Measurements from ENCODE around the gene PRRG3.

PRRG3 gene

GRCh38 chrX:151746502-151746901, 51.2 kb downstream of the PRRG3 start:
- DNase-seq, result no peak

GRCh38 chrX:151750511-151750910, 55.3 kb downstream of the PRRG3 start:
- no peak for DNase-seq

DNA sequence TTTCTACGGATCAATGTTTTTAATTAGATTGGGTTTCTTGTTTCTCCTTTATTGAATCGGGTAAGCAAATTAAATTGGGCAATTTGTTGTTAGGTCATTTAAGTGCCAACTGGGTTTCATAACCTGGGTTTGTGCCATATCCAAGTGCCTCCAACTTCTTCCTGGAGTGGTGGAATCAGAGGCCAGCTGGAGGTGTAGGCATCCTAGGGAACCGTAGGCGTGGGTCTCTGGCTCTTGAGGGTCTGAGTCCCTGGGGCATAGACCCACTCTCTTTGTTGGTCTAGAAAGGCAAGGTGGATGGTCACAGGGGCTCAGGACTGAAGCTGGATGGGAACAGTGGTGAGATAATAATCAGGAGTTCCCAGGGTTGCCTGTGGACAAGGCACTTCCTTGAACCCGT, 57.6 kb downstream of the PRRG3 start:
- no peak for DNase-seq

- DNase-seq, result peak; percentile 79
These were observed 58.2 kb downstream of the PRRG3 start for GRCh38 chrX:151753313-151754046.

- no peak for DNase-seq
These were observed 58.8 kb downstream of the PRRG3 start for GRCh38 chrX:151754047-151754429.

DNA sequence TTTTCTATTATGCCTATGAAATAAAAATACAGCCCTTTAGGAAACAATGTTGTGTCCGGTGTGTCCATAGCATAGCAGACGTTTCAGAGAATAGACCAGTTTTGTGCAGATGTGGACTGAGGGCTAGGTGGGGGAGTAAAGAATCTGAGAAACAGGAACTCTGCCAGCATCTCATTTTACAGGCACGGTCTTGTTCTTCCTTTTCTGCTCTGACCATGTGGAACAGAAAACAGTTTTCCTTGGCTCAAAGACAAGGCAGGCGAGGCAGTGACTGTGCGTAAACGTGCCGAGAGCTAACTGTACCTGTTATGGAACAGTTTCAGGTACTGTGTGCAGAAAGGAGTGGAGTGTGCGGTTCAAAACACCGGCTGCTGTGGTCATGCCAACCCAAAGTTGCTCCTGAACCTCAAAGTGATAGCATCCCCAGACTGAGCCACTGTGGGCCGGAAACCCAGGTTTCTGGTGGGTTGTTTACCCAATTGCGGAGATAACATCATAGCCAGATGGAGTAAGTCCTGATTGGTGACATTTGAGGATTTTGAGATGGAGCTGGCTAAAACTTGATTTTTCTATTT, 59.5 kb downstream of the PRRG3 start:
- no peak for DNase-seq
